GM12864 (cell line): ENCODE results near the gene CDH13.

Source experiments
- DNase-seq: peaks from one replicate; pipeline ENCODE4 v3.0.0-alpha.2; 2011; ENCODE audit warnings: low read depth
- H3K4me3 ChIP-seq: 2 replicates; pipeline ENCODE4 v1.5.1; 2011; ENCODE audit warnings: mild to moderate bottlenecking, low read depth, low read length, control low read depth
- TF ChIP-seq, protein P1 (sequence below): IDR thresholded peaks from 2 replicates; pipeline ENCODE4 v1.5.1; 2011; ENCODE audit warnings: low read depth, mild to moderate bottlenecking, moderate library complexity, low read length, control low read depth, inconsistent platforms; ENCODE audit errors: missing control alignments

Gene CDH13

DNA sequence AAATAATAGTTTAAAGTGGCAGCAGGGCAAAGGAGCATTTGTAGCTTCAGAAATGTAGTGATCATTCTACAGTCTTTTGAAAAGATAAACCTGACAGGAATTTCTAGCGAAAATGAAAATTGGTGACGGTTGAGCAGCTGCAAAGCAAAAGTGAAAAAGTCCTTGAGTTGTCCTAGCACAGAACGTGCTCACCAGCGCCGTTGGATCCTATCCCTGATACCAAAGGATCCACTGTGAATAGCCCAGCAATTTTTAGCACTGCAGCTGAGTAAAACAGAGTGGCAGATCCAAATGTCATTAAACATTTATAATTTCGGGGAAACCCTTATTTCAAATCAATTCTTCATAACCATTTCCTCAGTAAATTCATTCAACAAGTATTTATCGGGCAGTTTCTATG lies 727.2 kb downstream of the CDH13 start:
- no peak overlapping the region for H3K4me3 ChIP-seq
- TF ChIP-seq, protein P1, sequence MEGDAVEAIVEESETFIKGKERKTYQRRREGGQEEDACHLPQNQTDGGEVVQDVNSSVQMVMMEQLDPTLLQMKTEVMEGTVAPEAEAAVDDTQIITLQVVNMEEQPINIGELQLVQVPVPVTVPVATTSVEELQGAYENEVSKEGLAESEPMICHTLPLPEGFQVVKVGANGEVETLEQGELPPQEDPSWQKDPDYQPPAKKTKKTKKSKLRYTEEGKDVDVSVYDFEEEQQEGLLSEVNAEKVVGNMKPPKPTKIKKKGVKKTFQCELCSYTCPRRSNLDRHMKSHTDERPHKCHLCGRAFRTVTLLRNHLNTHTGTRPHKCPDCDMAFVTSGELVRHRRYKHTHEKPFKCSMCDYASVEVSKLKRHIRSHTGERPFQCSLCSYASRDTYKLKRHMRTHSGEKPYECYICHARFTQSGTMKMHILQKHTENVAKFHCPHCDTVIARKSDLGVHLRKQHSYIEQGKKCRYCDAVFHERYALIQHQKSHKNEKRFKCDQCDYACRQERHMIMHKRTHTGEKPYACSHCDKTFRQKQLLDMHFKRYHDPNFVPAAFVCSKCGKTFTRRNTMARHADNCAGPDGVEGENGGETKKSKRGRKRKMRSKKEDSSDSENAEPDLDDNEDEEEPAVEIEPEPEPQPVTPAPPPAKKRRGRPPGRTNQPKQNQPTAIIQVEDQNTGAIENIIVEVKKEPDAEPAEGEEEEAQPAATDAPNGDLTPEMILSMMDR: no peak
- no peak for DNase-seq

DNA sequence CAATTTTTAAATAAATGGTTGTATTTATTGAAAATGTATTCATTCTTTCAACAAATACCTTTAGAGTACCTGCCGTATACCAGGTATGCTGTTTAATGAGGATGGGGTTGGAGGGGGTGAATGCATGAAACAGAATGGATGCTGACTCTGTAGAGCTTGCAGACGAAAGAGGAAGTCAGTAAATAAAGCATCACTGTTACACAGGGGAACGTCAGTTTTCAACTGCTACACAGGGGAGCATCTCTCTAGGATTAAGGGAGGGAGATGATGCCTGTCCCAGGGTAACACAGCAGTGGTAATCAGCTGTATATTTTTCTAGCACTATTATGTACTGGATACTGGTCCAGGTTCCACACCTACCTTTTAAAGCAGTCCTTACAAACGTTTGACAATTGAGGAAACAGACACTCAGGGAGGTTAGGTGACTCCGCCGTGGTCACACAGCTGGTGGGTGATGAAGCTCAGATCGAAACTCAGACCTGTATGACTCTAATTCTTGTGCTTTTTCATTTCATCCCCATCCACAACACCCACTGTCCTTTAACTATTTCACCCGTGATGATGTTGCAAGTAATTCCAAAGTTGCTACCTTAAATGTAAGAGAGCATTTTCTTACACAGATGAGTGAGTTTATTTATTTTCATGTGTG lies 728.9 kb downstream of the CDH13 start:
- DNase-seq: no peak
- TF ChIP-seq, protein P1: no peak
- no peak overlapping the region for H3K4me3 ChIP-seq

DNA sequence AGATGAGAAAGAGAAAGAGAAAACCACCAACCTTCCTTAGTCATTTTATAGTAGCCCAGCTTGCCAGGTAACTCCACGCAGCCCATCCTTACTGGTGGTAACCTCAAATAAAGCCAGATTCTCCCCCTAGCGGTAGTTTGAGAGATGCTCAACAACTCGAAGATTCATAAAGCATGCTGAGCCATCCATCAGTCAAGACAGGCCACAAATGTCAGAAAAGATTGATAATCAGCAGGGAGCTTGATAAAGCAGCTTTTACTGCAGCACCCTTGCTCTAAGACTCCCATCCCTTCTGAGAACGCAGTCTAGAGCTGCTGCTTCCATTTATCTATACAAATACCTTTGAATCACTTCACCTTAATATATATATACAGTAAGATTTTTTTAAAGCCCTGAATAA lies 729.5 kb downstream of the CDH13 start:
- no peak overlapping the region for H3K4me3 ChIP-seq
- TF ChIP-seq, protein P1: peak; percentile 82
- peak; percentile 12 for DNase-seq

DNA sequence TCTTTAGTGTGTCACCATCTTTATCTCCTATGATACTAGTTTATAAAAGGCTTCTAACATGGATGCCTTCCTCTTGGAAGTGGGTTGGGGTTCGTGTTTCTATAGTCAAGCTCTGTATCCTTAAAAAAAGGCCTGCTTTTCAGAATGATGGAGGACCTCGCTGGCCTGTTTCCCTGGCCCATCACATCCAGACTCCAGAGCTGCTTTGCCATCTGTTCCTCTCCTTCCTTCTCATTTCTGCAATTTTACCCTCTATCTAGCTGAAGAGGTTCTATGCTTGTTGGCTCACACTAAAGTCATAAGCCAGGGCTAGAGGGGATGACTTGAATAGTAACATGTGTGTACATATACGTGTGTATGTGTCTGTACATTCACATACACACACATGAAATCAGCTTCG lies 730.2 kb downstream of the CDH13 start:
- no peak overlapping the region for H3K4me3 ChIP-seq
- DNase-seq: no peak
- TF ChIP-seq, protein P1: no peak

DNA sequence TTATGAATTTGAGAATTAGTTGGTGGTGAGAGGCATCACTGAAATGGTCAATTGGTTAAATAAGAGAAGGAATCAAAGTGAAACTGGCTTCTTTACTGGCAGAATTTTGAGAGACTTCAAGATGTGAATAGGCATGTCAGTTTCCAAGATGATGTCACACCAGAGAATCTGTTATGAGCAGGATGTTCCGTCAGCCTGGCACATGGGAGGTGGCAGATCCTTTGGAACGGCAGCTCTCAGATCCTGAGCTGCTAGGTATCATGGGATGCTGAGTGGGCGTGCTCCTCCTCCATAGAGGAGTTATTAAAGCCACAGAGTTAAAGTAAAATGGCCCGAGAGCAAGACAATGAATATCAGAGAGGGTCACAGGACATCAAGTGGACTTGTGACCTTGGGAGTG lies 736.8 kb downstream of the CDH13 start:
- no peak for DNase-seq
- TF ChIP-seq, protein P1: no peak
- no peak overlapping the region for H3K4me3 ChIP-seq

DNA sequence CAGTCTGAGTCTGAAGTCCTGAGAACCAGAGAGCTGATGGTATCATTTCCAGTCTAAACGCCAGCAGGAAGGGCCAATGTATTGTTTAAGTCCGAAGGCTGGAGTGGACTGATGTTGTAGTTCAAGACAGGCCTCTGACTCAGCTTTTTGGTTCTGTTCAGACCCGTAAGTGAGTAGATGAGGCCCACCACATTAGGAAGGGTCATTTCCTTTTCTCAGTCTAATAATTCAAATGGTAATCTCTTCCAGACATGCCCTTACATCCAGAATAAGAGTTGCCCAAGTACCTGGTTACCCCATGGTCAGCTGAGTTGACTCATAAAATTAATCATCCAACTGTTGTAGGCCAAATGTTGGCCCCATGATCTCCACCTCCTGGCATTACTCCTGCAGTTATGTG lies 738.4 kb downstream of the CDH13 start:
- no peak overlapping the region for H3K4me3 ChIP-seq
- TF ChIP-seq, protein P1: no peak
- no peak for DNase-seq

DNA sequence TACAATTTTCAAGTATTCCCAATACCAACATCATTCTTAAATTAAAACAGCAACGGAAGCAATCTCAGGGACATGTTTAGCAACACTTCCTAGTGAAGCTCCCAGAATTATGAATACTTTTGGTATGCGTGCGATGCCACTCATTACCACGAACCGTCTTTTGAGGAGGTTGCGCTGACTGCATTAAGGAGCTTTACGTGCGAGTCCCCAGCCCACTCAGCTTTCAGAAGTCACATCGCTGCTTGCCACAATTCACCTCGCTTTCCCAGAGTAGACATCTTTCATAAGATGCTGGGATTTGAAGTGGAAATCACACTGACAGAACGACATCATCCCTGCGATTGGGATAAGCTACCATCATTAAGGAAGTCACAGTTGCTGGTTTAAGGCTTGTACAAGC lies 739.5 kb downstream of the CDH13 start:
- DNase-seq: no peak
- TF ChIP-seq, protein P1: no peak
- no peak overlapping the region for H3K4me3 ChIP-seq
